ENCODE data around the gene HS3ST6. TPM values are rescaled to one million over a fixed set of nuclear protein-coding genes. Genes with fewer than 3 reads are reported as not detected.

The HS3ST6 gene
- total and polyA plus RNA-seq, 9 of the 15 experiments (the other 6 are each of a cell fraction or from before 2014, with no cell fraction given), result not detected

- WGBS (ENCODE audit: insufficient coverage, low coverage, missing lambda C conversion rate), result 7% methylated on average over 5 of the region's 5 CpGs
These were observed 40.0 kb downstream of the HS3ST6 start for GRCh38 chr16:1878256-1878655.

More at GRCh38 chr16:1878256-1878655, 40.0 kb downstream of the HS3ST6 start:
- Histone ChIP-seq H3K79me2 (ENCODE audit: control insufficient read depth, insufficient read depth, low read length) (no peaks in the 10 kb centered on the region), H3K9me3 (replicated peaks; ENCODE audit: control insufficient read depth, insufficient read depth, low read depth, low read length) (no peaks in the 10 kb centered on the region), H3K36me3 (ENCODE audit: control insufficient read depth, insufficient read depth, low read length) (no peaks in the 10 kb centered on the region), H3K4me2 (ENCODE audit: insufficient read depth, low read length) (peak overlapping the region; percentile 21; the same call in 1 of the 2 replicates), H3K4me3 (no peak overlapping the region), H3K4me1 (replicated peaks in 1 of 2; ENCODE audit: control insufficient read depth in 2 of 2, insufficient read depth in 2 of 2, low read length in 2 of 2) (peaks cover 4 to 10% of the 10 kb centered on the region in 2 experiments; a peak in 4 of 5 replicates), H2AFZ (ENCODE audit: low read depth, low read length) (peak overlapping the region; percentile 27; the same call in 1 of the 2 replicates), H3K9ac (ENCODE audit: insufficient read depth in 1 of 2, low read depth in 2 of 2, low read length in 2 of 2) (no peak overlapping the region), H4K20me1 (replicated peaks; ENCODE audit: control insufficient read depth, insufficient read depth, low read length) (no peaks in the 10 kb centered on the region), H3K9me1 (ENCODE audit: control insufficient read depth, insufficient read depth, low read length) (no peaks in the 10 kb centered on the region), H3K27me3 (ENCODE audit: control insufficient read depth in 2 of 2, insufficient read depth in 2 of 2, low read length in 2 of 2) (peaks cover 0 to 5% of the 10 kb centered on the region in 2 experiments; a peak in 3 of 5 replicates), H3K27ac (ENCODE audit: extremely low read depth, low read depth, low read length) (no peak overlapping the region)
- DNase-seq (ENCODE audit: extremely low read depth in 1 of 4, low spot score in 3 of 4) (no peak), FAIRE-seq (peak; percentile 65), ATAC-seq (no peak)
- TF ChIP-seq PRPF4 (IDR thresholded peaks at IDR 0.05; ENCODE audit: insufficient read depth, low read depth, low read length, poor library complexity, severe bottlenecking) (no peak), ARID1B (IDR thresholded peaks at IDR 0.05) (no peak), C11orf30 (IDR thresholded peaks at IDR 0.05; ENCODE audit: low read depth) (peak; percentile 40; the same call in 1 of the 2 replicates), MEIS2 (IDR thresholded peaks at IDR 0.05; ENCODE audit: partially characterized antibody) (peak; percentile 72), ZNF316 (IDR thresholded peaks at IDR 0.05) (peak; percentile 40; the same call in 1 of the 2 replicates), STAG1 (CRISPR knock-in tag; IDR thresholded peaks at IDR 0.05; ENCODE audit: borderline replicate concordance) (no peak), ZSCAN32 (CRISPR knock-in tag; IDR thresholded peaks at IDR 0.05) (no peak), HNRNPK (IDR thresholded peaks at IDR 0.05; ENCODE audit: low read depth, low read length, poor library complexity, severe bottlenecking) (no peak), HDGF (IDR thresholded peaks at IDR 0.05) (no peak), ZSCAN29 (IDR thresholded peaks at IDR 0.05) (no peak), PBX2 (CRISPR knock-in tag; IDR thresholded peaks at IDR 0.05; ENCODE audit: low read depth) (no peak), PBX2 (tag; conservative IDR thresholded peaks at IDR 0.05; ENCODE audit: low read depth) (peak; percentile 66), DNMT1 (IDR thresholded peaks at IDR 0.05) (no peak), PKNOX1 (IDR thresholded peaks at IDR 0.05) (peak; percentile 90), ZMIZ1 (IDR thresholded peaks at IDR 0.05; ENCODE audit: low read depth in 2 of 2, low read length in 2 of 2) (no peak)
- intact Hi-C loops (cut with micrococcal nuclease), result no loop called here
- BruUV-seq (replicated peaks), result no TSS peak
- in situ Hi-C loops (cut with MboI), result no loop called here
- CTCF ChIA-PET (ENCODE audit: low intra/inter-chr PET ratio), result no interaction called here
- POLR2A ChIA-PET, result interaction anchor here (0.7 to 1.7 kb wide), 7 partner anchors 9 to 517 kb away, joined by 3 to 4 read pairs (median 3); no protein-coding TSS in a partner anchor
